GM21528 (cell line): ENCODE results near the gene FAM90A26.
A peak's percentile ranks its signal among the peaks of the same experiment; 100 is the strongest.
"Not testable (repeated sequence)": the region's sequence is repeated elsewhere in the genome, so short reads cannot be mapped to it uniquely, and the experiment has no call there.

Experiments
- ATAC-seq: cut with Tn5 transposase; IDR thresholded peaks from one replicate; pipeline ENCODE4 v1.9.1; 2021; ENCODE audit warnings: mild to moderate bottlenecking, moderate library complexity; ENCODE audit not compliant: unreplicated experiment, low FRiP score

FAM90A26 gene, protein sequence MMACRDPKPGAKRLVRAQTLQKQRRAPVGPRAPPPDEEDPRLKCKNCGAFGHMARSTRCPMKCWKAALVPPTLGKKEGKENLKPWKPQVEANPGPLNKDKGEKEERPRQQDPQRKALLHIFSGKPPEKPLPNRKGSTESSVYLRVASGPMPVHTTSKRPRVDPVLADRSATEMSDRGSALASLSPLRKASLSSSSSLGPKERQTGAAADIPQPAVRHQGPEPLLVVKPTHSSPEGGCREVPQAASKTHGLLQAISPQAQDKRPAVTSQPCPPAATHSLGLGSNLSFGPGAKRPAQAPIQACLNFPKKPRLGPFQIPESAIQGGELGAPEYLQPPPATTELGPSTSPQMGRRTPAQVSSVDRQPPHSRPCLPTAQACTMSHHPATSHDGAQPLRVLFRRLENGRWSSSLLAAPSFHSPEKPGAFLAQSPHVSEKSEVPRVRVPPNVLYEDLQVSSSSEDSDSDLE

GRCh38 chr4:9169791-9170459 lies at the start of gene FAM90A26:
Gene FAM90A26, plus strand, starts transcription at chr4:9170409. Its CDS starts 2,764 bp downstream, at chr4:9173173.
- ATAC-seq: not testable (repeated sequence)

- not testable (repeated sequence) for ATAC-seq
Measured at GRCh38 chr4:9122711-9123110, 47.5 kb upstream of the FAM90A26 start.

- ATAC-seq: not testable (repeated sequence)
Measured at GRCh38 chr4:9123572-9124007, 46.6 kb upstream of the FAM90A26 start.

DNA sequence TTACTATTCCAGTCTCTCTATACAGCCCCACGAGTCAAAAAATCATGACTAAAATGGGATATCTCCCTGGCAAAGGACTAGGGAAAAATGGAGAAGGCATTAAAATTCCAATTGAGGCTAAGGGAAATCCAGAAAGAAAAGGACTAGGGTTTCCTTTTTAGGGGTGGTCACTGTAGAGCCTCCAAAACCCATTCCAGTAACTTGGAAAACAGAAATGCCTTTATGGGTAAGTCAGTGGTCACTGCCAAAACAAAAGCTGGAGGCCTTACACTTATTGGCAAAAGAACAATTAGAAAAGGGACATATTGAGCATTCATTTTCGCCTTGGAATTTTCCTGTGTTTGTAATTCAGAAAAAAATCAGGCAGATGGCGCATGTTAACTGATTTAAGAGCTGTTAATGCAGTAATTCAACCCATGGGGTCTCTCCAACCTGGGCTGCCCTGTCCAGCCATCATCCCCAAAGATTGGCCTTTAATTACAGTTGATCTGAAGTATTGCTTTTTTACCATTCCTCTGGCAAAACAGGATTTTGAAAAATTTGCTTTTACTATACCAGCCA lies 44.5 kb upstream of the FAM90A26 start:
- not testable (repeated sequence) for ATAC-seq

DNA sequence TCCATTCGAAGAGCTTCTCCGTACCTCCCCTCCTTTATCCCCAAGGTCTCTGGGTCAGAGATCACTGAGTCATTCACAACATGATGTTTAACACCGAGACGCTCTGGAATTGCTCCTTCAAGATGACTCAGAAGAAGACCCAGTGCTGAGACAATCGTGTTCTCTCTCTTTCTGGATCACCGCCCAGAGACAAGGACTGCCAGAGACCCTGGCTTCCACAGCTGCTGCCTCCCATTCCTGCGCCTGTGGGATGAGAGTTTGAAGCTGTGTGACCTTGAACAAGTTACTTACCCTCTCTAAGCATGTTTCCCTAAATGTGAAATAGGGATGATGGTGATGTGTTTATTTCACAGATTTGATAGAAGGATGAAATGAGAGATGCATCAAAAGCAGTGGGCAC lies 38.8 kb upstream of the FAM90A26 start:
- not testable (repeated sequence) for ATAC-seq

DNA sequence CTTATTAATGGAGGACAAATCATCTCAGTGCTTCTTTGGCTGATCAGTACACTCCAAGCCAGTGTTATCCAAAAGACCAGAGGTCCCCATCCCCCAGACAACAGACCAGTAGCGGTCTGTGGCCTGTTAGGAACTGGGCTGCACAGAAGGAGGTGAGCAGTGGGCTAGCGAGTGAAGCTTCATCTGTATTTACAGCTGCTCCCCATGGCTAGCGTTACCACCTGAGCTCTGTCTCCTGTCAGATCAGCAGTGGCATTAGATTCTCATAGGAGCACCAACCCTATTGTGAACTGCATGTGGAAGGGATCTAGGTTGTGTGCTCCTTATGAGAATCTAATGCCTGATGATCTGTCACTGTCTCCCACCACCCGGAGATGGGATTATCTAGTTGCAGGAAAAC lies 37.4 kb upstream of the FAM90A26 start:
- ATAC-seq: not testable (repeated sequence)

GRCh38 chr4:9134011-9134410 lies 36.2 kb upstream of the FAM90A26 start:
- not testable (repeated sequence) for ATAC-seq

DNA sequence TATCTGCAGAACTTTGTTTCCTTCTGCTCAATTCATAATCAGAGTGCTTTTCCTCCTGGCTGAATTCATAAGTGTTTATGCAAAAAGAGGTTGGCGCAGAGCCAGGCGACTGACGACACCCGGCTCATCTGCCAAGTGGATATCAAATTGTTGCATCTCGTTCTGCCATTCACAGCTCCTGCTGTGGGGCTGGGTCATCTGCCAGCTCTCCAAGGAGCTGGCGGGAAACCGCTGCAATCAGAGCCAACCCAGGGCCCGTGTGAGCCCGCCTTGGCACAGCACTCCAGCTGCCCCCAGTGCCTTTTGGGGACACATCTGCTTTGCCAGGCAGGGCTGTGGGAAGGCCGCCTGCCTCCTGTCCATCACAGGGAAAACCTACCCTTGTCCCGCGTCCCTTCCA lies 35.7 kb upstream of the FAM90A26 start:
- not testable (repeated sequence) for ATAC-seq

GRCh38 chr4:9141050-9141449 lies 29.2 kb upstream of the FAM90A26 start:
- ATAC-seq: not testable (repeated sequence)

GRCh38 chr4:9142786-9143185 lies 27.4 kb upstream of the FAM90A26 start:
- ATAC-seq: not testable (repeated sequence)

GRCh38 chr4:9143421-9144080 lies 26.7 kb upstream of the FAM90A26 start:
- no peak for ATAC-seq

GRCh38 chr4:9146967-9147366 lies 23.2 kb upstream of the FAM90A26 start:
- ATAC-seq: no peak

DNA sequence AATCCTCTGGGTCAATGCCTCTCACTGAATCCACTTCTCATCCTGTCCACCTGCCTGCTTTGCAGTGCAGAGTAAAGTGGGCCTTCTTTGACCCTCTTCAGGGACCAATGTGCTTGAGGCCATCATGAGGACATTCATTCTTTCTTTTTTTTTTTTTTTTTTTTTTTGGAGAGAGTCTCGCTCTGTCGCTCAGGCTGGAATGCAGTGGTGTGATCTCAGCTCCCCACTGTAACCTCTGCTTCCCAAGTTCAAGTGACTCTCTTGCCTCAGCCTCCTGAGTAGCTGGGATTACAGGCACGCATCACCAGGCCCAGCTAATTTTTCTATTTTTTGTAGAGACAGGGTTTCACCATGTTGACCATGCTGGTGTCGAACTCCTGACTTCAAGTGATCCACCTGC lies 22.8 kb upstream of the FAM90A26 start:
- not testable (repeated sequence) for ATAC-seq

DNA sequence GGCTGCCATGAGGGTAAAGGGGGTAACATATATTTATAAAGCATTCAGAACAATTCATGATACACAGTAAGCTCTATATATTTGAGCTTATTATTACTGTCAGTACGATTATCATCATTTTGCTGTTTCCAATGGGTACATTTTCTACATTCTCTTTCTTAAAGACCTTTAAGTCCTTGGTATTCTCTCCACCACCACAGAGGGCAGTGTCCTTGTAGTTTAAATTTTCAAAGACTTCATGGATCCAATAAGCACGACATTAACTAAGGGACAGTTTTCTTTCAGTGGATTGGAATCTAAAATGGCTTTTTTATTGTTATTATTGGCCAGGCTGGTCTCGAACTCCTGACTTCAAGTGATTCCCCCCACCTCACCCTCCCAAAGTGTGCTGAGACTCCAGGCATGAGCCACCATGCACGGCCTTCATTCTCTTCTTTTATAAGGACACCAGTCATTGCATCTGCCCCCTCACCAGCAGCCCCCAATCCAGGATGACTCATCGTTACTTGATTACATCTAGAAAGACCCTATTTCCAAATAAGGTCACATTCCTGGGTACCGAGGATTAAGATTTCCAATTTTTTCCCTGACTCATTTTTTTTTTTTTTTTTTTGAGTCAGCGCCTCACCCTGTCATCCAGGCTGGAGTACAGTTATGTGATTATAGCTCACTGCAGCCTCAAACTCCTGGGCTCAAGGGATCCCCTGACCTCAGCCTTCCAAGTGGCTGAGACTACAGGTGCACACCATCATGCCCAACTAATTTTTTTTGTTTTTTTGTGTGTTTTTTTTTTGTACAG lies 21.4 kb upstream of the FAM90A26 start:
- ATAC-seq: not testable (repeated sequence)

GRCh38 chr4:9151809-9152179 lies 18.4 kb upstream of the FAM90A26 start:
- ATAC-seq: not testable (repeated sequence)

GRCh38 chr4:9152180-9153007 lies 17.8 kb upstream of the FAM90A26 start:
- ATAC-seq: not testable (repeated sequence)

DNA sequence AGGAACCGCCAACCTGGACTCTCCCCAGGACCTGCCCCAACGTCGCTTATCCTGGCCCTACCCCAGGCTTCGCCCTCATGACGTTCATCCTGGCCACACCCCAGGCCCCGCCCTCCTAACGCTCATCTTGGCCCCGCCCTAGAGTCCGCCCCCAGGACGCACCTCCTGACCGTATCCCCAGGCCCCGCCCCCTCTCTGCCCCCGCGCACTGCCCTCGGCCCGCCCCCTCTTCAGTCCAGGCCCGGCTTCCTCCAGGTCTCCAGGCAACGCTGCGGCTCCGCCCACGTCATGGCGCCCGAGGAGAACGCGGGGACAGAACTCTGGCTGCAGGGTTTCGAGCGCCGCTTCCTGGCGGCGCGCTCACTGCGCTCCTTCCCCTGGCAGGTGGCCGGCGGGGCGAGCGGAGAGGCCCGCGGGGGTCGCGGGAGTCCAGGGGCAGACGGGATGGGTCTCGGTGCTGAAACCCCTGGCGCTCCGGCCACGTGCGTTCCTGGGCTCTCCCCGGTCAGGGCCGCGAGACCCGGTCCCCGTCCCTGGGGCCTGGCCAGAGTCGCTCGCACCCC lies 17.1 kb upstream of the FAM90A26 start:
- peak; percentile 57 for ATAC-seq

DNA sequence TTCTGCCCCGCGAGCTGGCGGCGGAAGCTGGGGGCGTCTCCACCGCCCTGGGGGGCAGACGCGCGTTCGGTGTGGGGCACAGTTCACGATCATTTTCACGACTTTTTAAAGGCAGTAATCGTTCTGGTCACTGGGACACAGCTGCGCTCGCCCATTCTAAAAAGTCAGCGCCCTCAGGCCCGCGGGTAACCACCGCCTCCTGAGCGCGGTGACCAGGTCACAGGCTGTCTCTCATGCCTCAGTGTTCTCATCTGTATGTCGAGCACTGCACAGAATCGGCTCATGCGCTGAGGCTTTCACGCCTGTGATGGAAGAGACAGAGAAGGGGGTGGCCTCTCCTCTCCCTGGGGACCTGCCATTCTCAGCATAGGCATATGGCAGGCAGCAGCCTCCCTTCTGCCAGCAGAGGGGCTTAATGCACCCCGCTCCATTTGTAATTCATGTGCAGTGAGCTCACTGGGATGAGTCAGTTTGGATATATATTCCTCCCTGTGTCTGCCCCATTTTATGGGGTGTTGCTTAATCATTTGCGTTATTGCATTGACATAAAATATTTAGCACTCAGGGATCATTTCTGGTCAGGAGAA lies 16.5 kb upstream of the FAM90A26 start:
- not testable (repeated sequence) for ATAC-seq
